Measurements from ENCODE around the gene CSKMT.
"Not testable (repeated sequence)": the region's sequence is repeated elsewhere in the genome, so short reads cannot be mapped to it uniquely, and the experiment has no call there.

CSKMT gene

DNA sequence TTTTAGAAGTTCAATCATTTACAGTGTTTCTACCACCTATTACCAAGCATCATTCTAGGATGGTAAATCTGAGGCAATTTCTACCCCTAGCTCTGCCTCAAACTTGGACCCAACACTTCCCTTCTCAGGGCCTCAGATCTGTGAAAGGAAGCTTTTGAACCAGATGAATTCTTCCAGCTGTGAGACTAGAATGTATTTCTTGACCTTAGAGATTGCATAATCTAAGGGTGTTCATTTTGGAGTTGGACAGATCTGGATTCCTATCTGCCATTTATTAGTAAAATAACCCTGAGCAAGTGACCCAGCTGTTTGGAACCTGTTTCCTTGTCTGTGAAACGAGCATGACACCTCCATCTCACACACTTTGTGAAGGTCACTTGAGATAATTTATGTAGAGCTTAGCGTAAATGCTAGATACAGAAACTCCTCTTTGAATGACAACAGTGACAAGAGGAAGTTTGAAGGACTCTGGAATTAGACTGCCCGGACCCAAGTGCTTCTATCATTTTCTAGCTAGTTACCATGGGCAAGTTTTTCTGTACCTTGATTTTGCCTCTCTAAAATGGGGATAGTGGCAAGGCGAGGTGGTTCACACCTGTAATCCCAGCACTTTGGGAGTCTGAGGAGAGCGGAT lies 8.2 kb upstream of the CSKMT start:
- no peak for DNase-seq

DNA sequence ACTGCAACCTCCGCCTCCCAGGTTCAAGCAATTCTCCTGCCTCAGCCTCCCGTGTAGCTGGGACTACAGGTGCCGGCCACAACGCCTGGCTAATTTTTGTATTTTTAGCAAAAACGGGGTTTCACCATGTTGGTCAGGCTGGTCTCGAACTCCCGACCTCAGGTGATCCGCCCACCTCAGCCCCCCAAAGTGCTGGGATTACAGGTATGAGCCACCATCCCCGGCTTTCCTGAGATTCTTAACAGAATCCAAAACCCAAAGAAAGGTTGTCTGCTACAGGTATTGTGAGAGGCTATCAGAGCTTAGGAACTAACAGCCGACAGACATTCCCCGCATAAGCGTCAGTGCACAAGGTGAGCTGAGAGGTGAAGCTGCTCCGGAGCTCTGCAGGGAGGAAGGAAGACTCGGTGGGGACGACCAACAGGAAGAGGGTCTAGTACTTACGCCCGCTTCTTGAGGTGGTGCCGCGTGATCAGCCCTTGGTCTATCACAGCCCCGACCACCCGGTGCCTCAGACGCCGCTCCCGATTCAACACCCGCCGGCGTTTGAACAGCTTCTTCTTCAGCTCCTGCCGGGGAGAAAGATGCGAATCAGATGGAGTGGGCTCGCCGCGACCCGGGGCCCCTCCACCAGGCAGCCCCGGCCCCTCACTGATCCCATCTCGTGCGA lies 572 bp upstream of the CSKMT start:
- peak; percentile 59 for DNase-seq

DNA sequence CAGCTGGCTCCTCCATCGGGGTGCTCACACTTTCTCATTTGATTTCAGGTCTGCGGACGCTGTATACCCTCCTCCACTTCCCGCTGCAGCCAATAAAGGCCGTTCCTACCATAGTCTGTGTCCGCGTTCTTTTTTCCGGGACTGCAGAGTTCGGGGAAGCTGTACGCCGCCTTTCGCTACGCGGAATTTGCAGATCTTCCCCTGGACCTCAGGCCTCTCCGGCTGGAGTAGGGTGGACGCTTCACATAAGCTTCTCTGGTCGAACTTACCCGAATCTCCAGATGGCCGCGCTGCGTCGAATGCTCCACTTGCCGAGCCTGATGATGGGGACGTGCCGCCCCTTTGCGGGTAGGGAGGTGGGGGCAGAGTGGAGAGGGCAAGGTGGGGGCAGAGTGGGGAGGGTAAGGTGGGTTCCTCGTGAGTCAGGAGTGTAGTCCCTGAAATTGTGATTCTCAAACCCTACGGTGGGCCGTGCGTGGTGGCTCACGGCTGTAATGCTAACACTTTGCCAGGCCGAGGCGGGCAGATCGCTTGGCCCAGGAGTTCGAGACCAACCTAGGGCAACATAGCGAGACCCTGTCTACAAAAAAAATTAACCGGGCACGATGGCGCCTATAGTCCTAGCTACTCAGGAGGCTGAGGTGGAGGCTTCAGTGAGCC lies 617 bp downstream of the CSKMT start:
- DNase-seq = peak; percentile 64

DNA sequence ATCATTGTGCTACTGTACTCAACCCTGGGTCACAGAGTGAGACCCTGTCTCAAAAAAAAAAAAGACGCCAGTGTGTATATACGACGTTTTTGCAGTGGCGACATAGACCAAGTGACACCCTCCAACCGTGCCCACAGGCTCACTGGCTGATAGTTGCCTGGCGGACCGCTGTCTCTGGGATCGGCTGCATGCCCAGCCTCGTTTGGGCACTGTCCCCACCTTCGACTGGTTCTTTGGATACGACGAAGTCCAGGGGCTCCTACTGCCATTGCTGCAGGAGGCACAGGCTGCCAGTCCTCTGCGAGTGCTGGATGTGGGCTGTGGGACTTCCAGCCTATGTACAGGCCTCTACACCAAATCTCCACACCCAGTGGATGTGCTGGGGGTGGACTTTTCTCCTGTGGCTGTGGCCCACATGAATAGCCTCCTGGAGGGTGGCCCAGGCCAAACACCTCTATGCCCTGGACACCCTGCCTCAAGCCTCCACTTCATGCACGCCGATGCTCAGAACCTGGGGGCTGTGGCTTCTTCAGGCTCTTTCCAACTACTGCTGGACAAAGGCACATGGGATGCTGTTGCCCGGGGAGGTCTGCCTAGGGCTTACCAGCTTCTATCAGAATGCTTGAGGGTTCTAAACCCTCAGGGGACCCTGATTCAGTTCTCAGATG lies 1.3 kb downstream of the CSKMT start:
- peak; percentile 42 for DNase-seq

DNA sequence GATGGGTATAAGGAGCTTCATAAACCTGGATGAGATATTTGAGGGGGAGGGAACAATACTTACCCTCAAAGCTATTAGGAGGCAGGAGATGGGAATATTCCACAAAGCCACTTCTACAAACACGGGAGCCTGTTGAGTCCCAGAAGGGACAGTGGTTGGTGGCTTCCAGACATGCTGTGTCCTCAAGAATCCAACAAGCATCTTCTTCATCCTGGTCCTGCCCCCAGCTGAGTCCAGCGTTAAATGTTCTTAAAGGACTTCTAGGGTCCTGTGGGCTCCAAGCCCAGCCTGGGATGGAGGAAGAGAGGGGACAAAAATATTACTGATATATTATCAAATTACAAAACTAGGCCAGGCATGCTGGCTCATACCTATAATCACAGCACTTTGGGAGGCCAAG lies 2.3 kb downstream of the CSKMT start:
- DNase-seq = no peak

DNA sequence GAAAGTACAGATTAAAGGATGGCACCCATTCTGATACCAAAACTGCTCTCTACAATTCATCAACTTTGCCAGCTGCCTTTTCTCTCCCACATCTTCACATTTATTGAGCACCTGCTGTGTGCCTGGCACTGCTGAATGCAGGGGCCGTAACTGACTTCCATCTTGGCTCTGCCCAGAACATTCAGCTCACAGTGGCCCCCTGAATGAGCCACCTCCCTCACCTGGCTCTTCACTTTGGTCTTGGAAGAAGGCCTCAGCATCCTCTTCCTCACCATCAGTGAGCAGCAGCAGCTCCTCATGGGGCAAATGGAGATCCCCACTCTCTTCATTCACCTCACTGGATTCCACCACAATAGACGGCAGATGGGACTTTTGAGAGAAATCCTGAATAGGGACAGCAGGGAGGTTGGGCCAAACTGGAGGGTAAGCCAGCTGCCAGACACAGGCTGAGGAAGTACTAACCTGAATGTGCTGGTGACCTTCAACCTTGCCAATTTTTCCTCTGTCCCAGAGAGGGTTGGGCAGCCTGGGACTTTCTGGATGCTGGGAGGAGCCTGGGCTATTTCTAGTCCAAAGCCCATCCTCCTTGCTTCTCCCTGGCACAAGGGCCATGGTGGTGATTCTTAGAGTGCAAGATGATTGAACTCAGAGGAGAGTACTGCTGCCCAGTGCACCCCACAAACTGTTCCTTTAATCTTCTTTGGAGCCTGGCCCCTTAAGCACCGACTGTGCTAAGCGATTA lies 4.5 kb downstream of the CSKMT start:
- DNase-seq = no peak

DNA sequence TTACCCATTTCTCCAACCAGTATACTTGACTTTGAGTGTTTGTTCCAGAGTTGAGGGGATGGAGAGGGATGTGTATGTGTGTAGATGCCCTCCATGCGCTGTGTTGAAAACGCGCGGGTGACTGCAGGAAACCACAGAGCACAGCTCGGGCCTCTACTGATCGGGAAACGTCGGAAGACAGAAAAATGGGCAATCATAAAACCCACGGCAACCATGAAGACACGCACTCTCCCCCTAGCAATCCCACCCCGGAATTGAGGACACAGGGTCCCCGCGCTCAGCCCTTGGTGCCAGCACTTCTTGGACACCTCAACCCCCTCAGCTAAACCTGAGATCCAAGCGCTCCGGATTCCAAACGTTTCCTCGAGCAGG lies 6.1 kb downstream of the CSKMT start:
- no peak for DNase-seq

DNA sequence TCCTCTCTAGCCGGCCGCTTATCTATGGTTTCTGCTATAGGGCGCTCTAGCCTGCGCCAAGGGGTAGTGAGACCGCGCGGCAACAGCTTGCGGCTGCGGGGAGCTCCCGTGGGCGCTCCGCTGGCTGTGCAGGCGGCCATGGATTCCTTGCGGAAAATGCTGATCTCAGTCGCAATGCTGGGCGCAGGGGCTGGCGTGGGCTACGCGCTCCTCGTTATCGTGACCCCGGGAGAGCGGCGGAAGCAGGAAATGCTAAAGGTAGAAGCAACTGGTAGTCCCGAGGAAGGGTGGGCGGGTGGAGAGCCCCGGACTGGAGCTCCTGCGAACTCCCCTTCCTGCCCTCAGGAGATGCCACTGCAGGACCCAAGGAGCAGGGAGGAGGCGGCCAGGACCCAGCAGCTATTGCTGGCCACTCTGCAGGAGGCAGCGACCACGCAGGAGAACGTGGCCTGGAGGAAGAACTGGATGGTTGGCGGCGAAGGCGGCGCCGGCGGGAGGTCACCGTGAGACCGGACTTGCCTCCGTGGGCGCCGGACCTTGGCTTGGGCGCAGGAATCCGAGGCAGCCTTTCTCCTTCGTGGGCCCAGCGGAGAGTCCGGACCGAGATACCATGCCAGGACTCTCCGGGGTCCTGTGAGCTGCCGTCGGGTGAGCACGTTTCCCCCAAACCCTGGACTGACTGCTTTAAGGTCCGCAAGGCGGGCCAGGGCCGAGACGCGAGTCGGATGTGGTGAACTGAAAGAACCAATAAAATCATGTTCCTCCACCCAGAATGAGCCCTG lies 6.7 kb downstream of the CSKMT start, which contains the start of the genes LBHD1 and UQCC3:
TSS of gene LBHD1 (minus strand) at position 660 of the 782 bp plus-strand sequence. CDS start 2,236 bp downstream, outside the sequence.
TSS of gene UQCC3 (plus strand) at position 66 of the 782 bp plus-strand sequence. CDS start at position 139, 73 bp downstream.
- peak; percentile 96 for DNase-seq

DNA sequence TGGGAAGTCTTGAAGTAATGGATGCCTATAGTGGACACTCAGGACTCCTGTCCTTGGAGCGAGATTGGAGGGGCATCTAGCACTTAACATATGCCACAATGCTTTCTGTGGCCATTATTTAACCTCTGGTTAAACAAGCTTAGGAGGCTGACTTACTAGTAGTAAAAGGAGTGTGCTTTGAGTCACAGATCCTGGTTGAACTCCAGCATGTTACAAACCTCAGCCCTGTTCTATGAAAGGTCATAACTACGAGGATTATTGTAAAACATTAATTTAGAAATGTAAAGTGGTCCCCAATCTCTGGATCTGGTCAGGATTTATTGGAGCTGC lies 8.0 kb downstream of the CSKMT start:
- no peak for DNase-seq

DNA sequence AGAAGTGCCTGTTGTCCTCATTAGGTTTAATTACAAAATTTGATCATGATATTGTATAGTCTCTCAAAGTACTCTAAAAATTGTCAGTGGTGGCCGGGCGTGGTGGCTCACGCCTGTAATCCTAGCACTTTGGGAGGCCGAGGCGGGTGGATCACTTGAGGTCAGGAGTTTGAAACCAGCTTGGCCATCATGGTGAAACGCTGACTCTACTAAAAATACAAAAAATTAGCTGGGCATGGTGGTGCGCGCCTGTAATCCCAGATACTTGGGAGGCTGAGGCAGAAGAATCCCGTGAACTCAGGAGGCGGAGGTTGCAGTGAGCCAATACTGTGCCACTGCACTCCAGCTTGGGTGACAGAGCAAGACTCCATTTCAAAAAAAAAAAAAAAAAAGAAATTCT lies 10.3 kb downstream of the CSKMT start:
- DNase-seq = not testable (repeated sequence)

DNA sequence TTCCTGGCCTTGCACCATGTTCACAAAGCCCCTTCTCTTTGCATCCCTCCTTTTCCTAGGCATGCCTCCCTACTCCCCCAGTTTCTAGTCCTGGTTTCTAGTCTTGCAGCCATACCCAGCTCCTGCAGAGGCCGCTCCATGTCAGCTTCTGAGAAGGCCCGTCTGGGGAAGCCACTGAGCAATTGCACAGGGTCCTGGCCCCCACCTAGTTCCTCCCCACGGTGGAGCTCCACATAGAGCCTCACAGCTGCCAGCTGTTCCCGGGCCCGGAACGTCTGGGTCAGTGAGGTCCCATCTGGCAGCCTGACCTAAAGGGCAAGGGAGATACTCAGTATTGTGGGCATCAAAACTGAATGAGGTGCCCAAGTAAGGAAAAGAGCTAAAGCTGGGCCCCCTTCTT lies 11.6 kb downstream of the CSKMT start:
- DNase-seq = no peak

DNA sequence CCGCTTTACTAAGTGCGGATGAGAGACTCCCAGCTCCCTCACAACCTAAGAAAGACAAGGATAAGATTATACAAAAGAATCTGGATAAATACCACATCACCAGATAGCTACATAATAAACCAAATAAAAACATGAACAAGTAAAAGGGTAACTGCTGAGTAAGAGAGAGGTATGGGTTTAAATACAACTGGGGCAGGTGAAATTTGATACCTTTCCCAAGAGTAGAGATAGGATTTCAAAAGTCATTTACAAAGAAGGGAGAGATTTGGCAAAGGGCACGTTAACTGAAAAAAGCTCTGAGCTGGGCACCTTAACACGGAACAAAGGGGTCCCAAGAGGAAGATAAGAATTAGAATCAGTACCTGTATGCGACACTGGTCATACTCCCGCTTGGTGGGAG lies 12.0 kb downstream of the CSKMT start:
- DNase-seq = no peak

DNA sequence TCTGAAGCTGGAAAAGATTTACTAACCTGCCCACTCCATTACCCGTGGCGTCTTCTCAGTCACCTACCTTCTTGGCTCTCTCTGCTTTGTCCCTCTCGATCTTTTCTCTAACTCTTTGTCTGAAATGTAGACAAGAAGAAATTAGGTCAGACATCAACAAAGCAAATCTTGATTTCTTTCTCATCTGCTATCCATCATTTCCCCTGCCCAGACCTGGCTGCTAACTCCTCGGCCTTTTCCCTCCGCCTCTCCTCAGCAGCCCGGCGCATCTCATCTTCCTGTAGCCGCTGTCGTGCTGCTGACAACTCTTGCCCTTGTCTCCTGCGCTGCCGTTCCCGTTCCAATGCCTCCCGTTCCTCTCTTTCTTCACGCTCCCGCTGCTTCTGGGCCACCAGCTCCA lies 12.6 kb downstream of the CSKMT start:
- DNase-seq = no peak

DNA sequence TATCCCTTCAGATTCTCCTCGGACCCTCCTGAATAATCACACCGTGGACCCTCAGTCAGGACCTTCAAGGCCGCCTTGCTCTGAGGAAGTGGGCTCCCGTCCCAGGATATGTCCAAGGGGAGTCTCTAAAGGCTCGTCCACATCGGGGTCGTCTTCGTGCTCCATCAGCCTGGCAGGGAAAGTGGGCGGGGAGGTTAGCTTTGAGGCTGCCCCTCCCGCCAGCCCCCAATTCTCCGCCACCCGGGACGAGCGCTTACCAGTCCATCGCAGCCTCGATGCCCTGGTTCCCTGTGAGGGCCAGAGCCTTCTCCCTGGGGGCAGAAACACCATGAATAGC lies 13.3 kb downstream of the CSKMT start:
- DNase-seq = no peak

DNA sequence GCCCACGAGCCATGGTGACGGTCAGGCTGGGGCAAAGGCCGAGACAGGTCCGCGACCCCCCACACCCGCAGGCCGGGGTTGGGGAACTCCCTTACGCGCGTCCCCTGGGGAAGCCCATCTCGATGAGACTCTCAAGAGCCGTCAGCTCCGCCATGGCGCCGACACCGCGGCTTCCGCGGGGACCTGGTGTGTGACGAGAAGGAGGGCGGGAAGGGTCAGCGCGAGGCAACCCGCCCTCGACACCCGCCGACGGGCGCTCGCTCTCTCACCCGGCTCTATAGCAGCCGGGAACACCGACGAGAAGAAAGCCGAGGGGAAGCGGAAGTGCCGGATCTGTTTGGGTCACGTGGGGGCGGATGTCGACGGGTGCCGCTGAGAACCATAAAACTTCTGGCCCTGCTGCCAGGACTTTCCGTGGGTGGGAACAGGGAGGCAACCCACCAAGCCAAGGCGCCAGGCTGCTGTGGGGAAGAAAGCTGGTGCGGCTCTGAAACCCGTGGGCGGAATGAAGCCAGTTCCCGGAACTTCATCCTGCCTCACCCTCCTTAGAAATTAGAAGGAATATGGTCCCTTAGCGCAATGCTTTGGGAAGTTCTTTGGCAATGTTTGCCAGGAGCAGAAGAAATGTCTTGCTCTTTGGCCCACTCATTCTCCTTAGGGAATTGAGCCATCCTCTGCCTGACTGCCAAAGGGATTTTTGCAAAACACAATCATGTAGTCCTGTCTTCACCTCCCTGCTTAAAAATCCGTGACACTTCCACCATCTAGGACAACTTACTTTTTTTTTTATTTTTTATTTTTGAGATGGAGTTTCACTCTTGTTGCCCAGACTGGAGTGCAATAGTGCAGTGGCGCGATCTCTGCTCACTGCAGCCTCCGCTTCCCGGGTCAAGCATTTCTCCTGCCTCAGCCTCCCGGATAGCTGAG lies 13.9 kb downstream of the CSKMT start, which contains the start of gene UBXN1:
TSS of gene UBXN1 (minus strand) at position 304 of the 927 bp plus-strand sequence. CDS start at position 154, 150 bp downstream.
- peak; percentile 89 for DNase-seq

DNA sequence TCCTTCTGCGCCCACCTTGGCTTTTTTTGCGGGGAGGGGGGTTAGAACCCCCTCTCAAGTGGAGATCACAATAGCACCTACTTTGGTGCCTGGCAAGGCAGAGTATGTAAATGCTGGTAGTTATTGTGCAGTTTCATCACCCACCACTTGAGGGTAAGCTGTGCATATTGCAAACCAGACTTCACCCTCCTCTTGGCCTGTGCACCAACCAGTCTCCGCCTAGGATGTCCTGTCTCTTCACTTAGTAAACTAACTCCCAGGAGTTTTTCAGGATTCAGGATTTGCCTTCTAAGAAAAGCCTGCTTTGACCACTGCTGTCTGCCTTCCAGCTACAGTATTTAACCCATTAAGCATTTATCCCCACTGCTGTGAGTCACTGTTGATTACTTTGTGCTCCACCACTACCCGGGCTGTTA lies 15.7 kb downstream of the CSKMT start:
- DNase-seq = peak; percentile 69

DNA sequence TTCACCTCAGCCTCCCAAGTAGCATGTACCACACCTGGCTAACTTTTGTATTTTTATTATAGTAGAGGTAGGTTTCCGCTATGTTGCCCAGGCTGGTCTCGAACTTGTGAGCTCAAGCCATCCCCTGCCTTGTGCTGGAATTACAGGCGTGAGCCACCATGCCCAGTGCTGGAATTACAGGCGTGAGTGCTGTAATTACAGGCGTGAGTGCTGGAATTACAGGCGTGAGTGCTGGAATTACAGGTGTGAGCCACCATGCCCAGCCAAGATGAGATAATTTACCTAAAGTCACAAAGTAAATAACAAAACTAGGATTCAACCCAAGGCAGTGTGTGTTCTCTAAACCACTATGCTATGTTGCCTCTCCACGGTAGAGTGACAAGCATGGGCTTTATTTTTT lies 17.4 kb downstream of the CSKMT start:
- DNase-seq = no peak

DNA sequence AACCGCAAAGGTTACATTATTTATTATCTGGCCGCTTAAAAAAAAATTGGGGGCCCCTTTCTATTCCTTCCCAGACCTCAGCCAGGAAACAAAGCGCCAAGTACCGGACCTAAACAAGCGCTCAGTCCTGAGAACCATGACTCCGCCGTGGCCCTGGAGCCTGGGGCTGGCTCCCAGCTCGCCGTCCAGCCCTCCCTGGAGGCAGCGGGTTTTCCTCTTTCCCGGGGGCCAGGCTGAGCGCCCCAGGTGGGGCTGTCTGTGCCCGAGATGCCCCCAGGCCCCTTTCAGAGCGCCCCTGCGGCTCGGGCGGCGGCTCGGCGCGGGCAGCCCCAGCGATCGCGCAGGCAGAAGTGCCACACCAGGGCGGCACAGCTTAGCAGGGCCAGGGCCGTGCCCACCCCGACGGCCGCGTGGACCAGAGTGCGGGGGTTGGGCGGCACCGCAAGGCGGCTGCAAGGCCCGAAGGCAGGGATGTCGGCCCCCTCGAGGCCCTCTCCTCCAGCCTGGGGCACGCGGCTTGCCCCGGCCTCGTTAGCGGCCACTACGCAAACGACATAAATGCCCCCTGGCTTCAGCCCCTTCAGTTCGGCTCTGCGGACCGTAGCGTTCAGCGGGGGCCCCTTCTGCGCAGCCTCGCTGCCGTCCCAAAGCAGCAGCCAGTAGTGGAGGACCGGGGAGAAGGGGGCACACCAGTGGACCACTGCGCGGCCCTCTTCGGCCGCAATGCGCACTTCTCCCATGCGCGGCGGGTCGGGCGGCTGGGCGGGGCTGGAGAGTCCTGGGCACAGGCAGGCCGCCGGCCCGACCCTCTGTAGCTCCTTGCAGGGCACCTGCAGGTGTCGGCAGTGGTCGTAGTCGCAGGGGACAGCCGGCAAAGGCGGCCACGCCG lies 22.6 kb downstream of the CSKMT start:
- DNase-seq = no peak

DNA sequence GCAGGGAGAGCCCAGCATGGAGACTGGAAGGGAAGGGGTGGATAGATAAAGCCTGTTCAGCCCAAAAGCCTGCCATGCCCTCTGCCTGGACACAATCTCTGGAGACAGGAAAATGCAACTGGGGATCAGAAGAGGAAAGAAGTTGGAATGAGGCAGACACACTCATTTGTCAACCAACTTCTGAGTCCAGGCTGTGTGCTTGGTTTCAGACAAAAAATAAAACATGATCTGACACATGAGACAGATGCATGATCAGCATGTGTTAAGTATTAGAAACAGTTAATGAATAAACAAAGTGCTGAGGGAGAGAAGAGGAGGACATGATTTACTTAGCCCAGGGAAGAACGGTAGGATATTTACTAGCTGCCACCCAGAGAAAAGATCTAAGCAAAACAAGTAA lies 23.4 kb downstream of the CSKMT start:
- DNase-seq = no peak

All from activated CD4-positive, alpha-beta T cell treated with anti-CD3 and anti-CD28 coated beads, Interleukin-2, Interleukin-6, amounts not matched to agents 100 ng/mL and 50 ng/mL, durations not matched to agents 16 hours and 8 hours (primary cell).